ENCODE data around the gene CATSPER1.

CATSPER1 gene

DNA sequence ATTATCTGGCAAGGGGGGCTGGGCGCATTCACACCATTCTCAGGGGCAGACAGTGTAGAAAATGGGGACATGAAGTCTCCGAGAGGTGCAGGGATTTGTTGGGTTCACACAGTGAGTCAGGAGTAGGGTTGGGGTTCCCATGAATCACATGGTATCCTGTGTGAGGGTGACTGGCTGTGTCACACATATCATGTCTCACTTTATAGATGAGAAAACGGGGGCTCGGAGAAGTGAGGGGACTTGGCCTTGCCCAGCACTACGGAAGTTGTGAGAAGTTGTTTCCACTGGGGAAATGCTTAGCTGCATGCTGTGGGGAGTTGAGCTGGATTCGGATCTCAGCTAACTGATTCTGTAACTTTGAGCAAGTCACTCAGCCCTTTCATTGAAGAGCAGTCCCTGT is 18.5 kb upstream of the CATSPER1 start:
- H3K9me3 Mint-ChIP-seq, result no peaks in the 10 kb centered on the region
- H3K4me3 Mint-ChIP-seq, result no peak overlapping the region
- no peak overlapping the region for H3K27ac Mint-ChIP-seq
- peaks cover 8% of the 10 kb centered on the region for H3K4me1 Mint-ChIP-seq
- peaks cover 3% of the 10 kb centered on the region for H3K27me3 Mint-ChIP-seq (ENCODE audit: low read depth)
- TF ChIP-seq, protein P1, sequence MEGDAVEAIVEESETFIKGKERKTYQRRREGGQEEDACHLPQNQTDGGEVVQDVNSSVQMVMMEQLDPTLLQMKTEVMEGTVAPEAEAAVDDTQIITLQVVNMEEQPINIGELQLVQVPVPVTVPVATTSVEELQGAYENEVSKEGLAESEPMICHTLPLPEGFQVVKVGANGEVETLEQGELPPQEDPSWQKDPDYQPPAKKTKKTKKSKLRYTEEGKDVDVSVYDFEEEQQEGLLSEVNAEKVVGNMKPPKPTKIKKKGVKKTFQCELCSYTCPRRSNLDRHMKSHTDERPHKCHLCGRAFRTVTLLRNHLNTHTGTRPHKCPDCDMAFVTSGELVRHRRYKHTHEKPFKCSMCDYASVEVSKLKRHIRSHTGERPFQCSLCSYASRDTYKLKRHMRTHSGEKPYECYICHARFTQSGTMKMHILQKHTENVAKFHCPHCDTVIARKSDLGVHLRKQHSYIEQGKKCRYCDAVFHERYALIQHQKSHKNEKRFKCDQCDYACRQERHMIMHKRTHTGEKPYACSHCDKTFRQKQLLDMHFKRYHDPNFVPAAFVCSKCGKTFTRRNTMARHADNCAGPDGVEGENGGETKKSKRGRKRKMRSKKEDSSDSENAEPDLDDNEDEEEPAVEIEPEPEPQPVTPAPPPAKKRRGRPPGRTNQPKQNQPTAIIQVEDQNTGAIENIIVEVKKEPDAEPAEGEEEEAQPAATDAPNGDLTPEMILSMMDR (IDR thresholded peaks at IDR 0.05; ENCODE audit: unreplicated experiment in 3 of 3), result no peak
- H3K36me3 Mint-ChIP-seq (ENCODE audit: low read depth), result no peaks in the 10 kb centered on the region

DNA sequence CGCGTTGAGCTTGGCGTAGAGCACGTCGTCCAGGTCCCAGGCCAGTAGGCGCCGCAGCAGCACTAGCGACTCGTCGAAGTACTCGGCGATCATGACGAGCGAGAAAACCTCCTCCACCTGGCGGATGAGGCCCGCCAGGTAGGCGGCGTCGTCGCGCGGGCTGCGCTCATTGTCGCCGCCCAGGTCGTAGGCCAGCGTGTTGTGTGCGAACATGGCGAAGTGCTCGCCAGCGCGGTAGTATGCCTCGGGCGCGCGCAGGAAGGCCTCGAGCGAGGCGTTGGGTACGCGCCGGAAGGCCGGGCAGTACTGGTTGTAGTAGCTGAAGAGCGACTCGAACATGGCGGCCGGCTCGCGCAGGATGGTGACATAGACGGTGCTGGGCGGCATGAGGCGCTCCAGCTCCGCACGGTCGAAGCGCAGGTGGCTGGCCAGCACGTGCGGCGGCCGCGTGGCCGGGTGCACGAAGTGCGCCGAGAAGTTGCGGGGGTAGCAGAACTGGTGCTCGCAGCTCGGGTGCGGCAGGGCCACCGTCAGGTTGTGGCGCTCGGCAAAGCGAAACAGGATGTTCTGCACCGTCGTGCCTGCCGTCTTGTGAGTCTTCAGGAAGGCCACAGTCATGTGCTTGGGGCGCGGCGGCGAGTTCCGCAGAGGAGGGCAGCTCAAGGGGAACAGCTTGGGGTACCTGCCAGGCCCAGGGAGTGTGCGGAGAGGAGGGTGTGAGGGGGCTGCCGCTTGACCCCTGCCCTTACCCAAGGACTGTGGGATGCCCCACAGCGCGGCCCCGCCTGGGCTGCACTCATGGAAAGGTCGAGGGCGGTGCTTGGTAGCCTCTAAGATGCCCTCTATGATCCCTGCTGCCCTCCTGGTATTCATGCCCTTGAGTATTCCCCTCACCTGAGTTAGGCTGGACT is 17.0 kb upstream of the CATSPER1 start:
- Mint-ChIP-seq H3K4me1 (peaks cover 7% of the 10 kb centered on the region), H3K27me3 (ENCODE audit: low read depth) (peaks cover 3% of the 10 kb centered on the region), H3K4me3 (no peak overlapping the region), H3K9me3 (no peaks in the 10 kb centered on the region), H3K36me3 (ENCODE audit: low read depth) (no peaks in the 10 kb centered on the region), H3K27ac (no peak overlapping the region)
- TF ChIP-seq, protein P1 (IDR thresholded peaks at IDR 0.05; ENCODE audit: unreplicated experiment in 3 of 3), result no peak

DNA sequence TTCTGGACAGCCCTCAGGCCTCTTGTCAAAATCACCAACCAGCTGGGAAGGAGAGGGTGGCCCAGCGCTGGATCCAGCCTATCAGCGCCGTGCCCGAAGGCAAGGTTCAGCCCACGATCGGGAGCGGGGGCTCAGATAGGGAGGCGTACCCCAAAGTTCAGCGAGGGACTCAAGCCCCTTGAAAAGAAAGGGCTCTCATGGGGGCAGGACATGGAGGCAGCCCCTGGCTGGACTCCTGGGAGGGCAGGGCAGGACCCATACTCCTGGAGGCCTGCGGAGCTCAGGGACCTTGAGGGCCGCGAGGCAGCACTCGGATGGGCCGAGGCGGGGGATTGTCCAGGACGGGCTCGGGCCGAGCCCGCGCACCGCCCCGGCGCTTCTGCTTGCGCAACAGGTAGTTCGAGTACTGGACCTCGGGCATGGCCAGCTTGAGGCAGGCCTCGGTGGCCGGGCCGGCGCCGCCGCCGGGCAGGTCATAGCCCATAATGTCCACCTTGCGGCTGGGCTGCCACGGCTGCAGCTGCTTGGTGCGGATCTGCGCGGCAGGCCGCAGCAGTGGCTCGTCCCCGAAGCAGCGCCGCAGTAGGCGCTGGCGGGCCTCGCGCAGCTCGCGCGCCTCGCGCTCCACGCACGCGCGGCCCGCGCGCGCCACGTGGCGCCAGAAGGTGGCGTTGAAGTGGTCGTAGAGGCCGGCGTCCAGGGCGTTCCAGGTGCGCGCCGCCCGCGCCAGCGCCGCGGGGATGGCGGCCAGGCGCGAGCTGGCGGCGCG is 16.1 kb upstream of the CATSPER1 start:
- Mint-ChIP-seq H3K4me3 (no peak overlapping the region), H3K9me3 (peaks cover 5% of the 10 kb centered on the region), H3K27ac (no peak overlapping the region), H3K27me3 (ENCODE audit: low read depth) (peaks cover 3% of the 10 kb centered on the region), H3K4me1 (no peaks in the 10 kb centered on the region), H3K36me3 (ENCODE audit: low read depth) (no peaks in the 10 kb centered on the region)
- TF ChIP-seq, protein P1 (IDR thresholded peaks at IDR 0.05; ENCODE audit: unreplicated experiment in 3 of 3), result no peak

DNA sequence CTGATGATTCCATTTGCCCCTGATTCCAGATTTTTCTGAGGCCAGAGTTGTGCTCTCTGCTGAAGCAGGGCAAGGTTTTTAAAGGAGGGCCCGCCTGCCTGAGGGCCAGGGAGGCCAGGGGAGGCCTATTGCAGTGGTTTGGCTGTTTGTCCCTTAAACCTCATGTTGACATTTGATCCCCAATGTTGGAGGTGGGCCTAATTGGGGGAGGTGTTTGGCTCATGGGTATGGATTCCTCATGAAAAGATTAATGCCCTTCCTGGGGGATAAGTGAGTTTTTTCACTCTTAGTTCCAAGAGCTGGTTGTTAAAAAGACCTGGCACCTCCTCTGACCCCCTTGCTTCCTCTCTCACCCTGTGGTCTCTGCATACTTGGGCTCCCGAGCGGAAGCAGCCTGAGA is 13.5 kb upstream of the CATSPER1 start:
- Mint-ChIP-seq H3K27ac (no peak overlapping the region), H3K4me1 (no peaks in the 10 kb centered on the region), H3K27me3 (ENCODE audit: low read depth) (peaks cover 7% of the 10 kb centered on the region), H3K9me3 (peaks cover 11% of the 10 kb centered on the region), H3K4me3 (no peak overlapping the region), H3K36me3 (ENCODE audit: low read depth) (no peaks in the 10 kb centered on the region)
- TF ChIP-seq, protein P1 (IDR thresholded peaks at IDR 0.05; ENCODE audit: unreplicated experiment in 3 of 3), result no peak

DNA sequence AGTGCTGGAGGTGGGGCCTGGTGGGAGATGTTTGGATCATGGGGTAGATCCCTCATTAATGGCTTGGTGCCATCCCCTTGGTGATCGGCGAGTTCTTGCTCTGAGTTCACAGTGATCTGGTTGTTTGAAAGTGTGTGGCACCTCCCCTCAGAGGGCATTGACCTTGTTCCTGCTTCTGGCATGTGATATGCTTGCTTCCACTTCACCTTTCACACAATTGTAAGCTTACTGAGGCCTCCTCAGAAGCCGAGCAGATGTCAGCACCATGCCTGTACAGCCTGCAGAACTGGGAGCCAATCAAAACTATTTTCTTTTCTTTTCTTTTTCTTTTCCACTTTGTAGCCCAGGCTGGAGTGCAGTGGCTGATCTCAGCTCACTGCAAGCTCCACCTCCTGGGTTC is 11.0 kb upstream of the CATSPER1 start:
- no peaks in the 10 kb centered on the region for H3K36me3 Mint-ChIP-seq (ENCODE audit: low read depth)
- H3K27me3 Mint-ChIP-seq (ENCODE audit: low read depth), result peaks cover 7% of the 10 kb centered on the region
- H3K4me3 Mint-ChIP-seq, result no peak overlapping the region
- H3K9me3 Mint-ChIP-seq, result peaks cover 11% of the 10 kb centered on the region
- TF ChIP-seq, protein P1 (IDR thresholded peaks at IDR 0.05; ENCODE audit: unreplicated experiment in 3 of 3), result no peak
- no peaks in the 10 kb centered on the region for H3K4me1 Mint-ChIP-seq
- no peak overlapping the region for H3K27ac Mint-ChIP-seq

Data from nephron (organoid).